Esophagus muscularis mucosa (tissue), 3 donors: ENCODE data around the gene NCOA7.

ENCODE experiments used
- CTCF ChIP-seq, 3 experiments: fragments of 200-600 bp in 2 of 3; fragments of 450-650 bp in 1 of 3; sonication (generic) in 2 of 3; IDR thresholded peaks; one replicate each; pipeline ENCODE4 v1.5.1; 2017 to 2019; ENCODE audit warnings: antibody characterized with exemption in 3 of 3, mild to moderate bottlenecking in 2 of 3, moderate library complexity in 1 of 3
- POLR2A ChIP-seq: fragments of 450-650 bp; IDR thresholded peaks from one replicate; pipeline ENCODE4 v1.6.1; 2017; ENCODE audit warnings: antibody characterized with exemption, moderate library complexity, mild to moderate bottlenecking, low read depth

DNA sequence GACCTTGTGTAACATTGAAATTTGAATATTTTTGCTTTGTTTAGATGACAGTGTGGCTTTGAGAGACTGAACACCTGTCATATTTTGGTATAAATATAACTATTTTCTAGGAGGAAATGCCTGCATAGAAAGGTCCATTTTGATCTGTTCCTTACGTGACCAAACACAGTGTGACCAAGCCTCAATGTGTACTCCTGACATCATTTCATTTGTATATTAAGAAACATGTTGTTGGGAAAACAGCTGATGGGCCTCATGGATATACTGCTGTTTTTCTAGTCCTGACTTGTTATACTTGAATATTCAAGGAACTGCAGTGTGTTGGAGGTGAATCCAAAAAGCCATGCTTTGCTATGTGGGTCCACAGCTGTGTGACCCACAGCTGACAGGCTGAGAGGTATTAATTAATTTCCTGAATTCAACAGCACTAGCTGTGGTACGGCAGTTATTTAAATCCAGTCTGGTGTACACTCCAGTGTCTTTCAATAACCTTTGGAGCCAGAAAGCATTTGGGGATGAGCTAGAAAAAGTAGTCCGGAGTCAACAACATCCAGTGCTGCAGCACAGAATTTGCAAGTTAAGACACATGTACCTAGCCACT lies 18.9 kb downstream of the NCOA7 start:
- TF ChIP-seq CTCF (IDR thresholded peaks at IDR 0.05) (no peak), POLR2A (no peak)
